Sciatic nerve (tissue), 2 donors: ENCODE data around the gene DFFA. TPM values are rescaled to one million over a fixed set of nuclear protein-coding genes. Genes with fewer than 3 reads are reported as not detected.
"Not testable (repeated sequence)": the region's sequence is repeated elsewhere in the genome, so short reads cannot be mapped to it uniquely, and the experiment has no call there.

Experiments used
- ATAC-seq: fragments of 200-7000 bp; cut with Tn5 transposase; one replicate; pipeline ENCODE4 v1.9.1; 2020; ENCODE audit warnings: mild to moderate bottlenecking, moderate library complexity
- DNase-seq: peaks from one replicate; pipeline ENCODE4 v3.0.0-alpha.2; 2020; ENCODE audit warnings: low spot score
- intact Hi-C: fragments of 100-400 bp; cut with DNase I; formaldehyde crosslinking; loops from one replicate; pipeline ENCODE4 v1.14.2; 2022
- total RNA-seq: library from RNA; stranded (reverse); fragmentation: NEBNext Ultra II Directional; extraction: Animal tissue kit (Norgen Biotek cat#: 25700); gene quantifications from one replicate; pipeline ENCODE4 v1.2.1, GENCODE V29; 2021
- donor health status: DM: no; HTN: no; CAD: no.
- donor health status: DM: no; HTN: no; CAD: no.

Gene DFFA
- total RNA-seq, 1 donor from 2014 or later = 31.1 TPM

- intact Hi-C loops = no loop called here
- DNase-seq (no peak), ATAC-seq (no peak)
Measured at GRCh38 chr1:10440794-10441193, 31.5 kb downstream of the DFFA start.

DNA sequence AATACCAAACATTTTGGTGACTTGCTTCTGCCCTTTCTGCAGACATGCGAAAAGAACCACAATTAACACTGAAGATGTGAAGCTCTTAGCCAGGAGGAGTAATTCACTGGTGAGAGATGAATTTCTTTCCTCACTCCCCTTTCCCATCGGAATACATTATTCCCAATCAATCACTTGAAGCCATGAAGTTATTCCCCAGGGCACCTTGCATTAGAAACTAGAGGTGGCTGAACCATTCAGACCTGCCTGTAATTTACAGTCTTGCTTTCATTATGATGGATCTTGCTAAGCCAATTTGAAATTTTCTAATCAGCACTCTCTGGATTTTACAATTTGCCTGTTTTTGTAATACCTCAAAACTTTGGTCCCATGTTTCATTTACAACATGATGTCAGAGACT, 32.0 kb downstream of the DFFA start:
- no peak for ATAC-seq
- no peak for DNase-seq
- intact Hi-C loops = no loop called here

- DNase-seq (no peak), ATAC-seq (no peak)
- intact Hi-C loops = no loop called here
Measured at GRCh38 chr1:10438677-10439163, 33.6 kb downstream of the DFFA start.

- no peak for DNase-seq
- no peak for ATAC-seq
- intact Hi-C loops = no loop called here
Measured at GRCh38 chr1:10437052-10437451, 35.3 kb downstream of the DFFA start.

GRCh38 chr1:10434590-10434989, 37.7 kb downstream of the DFFA start:
- intact Hi-C loops = no loop called here
- no peak for ATAC-seq

DNA sequence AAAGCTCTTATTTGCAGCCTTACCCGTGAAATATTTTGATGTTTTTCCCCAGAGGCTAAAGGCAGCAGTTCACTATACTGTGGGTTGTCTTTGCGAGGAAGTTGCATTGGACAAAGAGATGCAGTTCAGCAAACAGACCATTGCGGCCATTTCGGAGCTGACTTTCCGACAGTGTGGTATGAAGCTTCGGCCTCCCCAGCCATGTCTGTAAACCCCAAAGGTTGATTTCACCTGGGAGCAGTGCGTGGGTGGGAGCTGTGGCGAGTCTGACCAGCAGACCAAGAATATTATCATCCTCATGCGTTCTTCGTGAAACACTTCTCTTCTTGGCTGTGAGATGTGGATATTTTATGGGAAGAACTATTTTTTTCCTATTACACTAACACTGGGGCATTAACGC, 38.5 kb downstream of the DFFA start:
- DNase-seq (no peak), ATAC-seq (no peak)
- intact Hi-C loops = no loop called here

More at GRCh38 chr1:10434590-10434989, 37.7 kb downstream of the DFFA start:
- no peak for DNase-seq

DNA sequence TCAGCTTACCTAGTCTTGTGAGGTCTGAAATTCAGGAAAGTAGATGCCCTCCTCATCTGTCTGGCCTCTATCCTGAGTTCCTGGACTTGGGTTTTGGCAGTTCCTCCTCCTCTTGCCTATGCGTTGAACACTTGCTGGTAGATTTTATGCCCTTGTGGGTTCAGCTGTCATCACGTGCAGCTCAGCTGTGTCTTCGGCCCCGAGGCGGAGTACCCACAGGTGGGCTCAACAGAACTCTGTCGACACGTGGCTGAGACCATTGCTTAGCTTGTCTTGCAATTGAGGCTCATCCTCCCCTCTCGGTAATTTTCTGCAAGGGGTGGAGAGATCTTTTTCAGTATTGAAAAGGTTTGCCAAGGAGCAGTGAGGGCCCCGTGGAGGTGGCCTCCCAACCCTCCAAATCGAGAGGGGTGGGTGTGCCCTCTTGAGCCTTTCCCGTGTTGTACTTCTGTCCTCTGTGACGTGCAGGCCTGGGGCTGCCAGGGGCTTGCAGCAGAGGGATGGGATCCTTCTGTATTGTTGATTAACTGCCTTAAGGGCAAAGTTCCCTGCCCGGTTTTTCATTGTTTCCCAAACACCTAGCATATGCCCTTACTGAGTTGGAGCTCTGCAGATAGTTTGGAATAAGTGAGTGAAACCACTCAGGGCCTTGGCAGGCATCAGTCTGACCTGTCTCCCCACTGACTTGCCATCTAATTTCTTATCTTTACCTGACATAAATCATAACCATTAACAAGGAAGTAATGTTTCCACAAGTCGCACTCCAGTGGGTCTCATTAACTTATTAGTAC, 39.2 kb downstream of the DFFA start:
- intact Hi-C loops = no loop called here
- ATAC-seq (no peak), DNase-seq (no peak)

- intact Hi-C loops = no loop called here
- peak; percentile 1 for ATAC-seq
- DNase-seq = no peak
Measured at GRCh38 chr1:10431070-10431730, 41.1 kb downstream of the DFFA start.

DNA sequence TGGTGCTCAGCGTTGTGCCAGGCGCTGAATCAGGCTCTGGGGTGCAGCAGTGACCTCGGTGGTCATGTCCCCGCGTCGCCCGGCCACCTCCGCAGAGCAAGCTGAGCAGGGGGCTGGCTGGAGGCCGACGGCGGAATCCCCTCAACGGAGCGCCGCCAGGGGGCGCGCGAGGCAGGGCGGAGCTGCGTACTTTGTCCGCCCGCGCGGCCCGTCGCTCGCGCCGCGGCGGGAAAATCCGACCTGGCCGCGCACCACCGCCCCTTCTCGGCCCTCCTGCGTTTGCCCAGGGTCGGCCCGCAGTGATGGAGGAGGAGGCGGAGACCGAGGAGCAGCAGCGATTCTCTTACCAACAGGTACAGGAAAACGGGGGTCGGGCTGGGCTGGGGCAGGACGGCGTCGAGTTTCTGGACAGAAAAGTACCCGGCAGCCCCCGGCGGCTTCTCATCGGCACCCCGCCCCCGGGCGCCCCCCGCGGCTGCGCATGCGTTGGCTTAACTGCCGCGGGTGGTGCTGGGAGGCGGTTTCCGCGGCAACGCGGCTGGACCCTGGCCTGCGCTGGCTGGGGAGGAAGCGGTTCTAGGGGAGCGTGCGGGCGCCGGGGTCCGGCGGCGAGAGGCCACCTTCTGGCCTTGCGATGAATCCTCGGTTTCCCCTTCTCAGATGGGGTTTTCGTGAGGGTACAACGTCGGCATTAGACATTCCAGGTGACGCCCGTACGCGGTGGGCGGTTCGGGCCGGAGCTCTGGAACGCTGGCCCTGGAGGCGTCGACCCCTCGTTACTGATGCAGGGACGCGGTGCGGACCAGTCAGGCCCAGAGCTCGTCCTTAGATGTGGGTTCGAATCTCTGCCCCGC, 41.9 kb downstream of the DFFA start, which contains the start of gene CENPS:
TSS of gene CENPS (plus strand) at position 218 of the 854 bp plus-strand sequence. CDS start at position 303, 85 bp downstream.
- ATAC-seq = peak; percentile 97
- intact Hi-C loops = no loop called here

GRCh38 chr1:10429868-10430215, 42.5 kb downstream of the DFFA start:
- intact Hi-C loops = loop anchor here (5.0 kb wide), 1 partner anchor 53 kb away; no protein-coding TSS in a partner anchor
- peak; percentile 6 for ATAC-seq
- DNase-seq = no peak

More for the DNA sequence above, 41.9 kb downstream of the DFFA start, which contains the start of gene CENPS:
- peak; percentile 95 for DNase-seq

DNA sequence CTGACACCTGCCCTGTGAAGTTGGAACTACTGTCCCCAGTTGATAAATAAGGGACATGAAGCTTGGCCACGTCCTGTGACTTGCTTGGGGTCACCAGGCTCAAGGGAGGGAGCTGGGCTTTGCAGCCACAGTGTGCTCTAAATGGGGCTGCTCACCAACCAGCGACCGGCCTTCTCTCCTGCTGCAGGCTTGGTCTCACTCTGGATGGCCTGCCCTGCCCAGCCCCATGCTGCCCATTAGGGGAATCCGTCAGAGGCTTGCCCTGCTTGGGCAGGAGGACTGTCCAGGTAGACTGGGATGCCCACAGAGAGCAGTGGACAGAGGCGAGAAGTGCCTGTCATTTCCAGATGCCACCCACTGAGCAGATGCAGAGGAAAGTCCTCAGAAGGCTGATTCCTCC, 43.3 kb downstream of the DFFA start:
- intact Hi-C loops = loop anchor here (5.0 kb wide), 1 partner anchor 52 kb away; no protein-coding TSS in a partner anchor
- ATAC-seq (no peak), DNase-seq (no peak)

GRCh38 chr1:10426535-10426848, 45.8 kb downstream of the DFFA start:
- not testable (repeated sequence) for ATAC-seq, DNase-seq

GRCh38 chr1:10425826-10426534, 46.3 kb downstream of the DFFA start:
- ATAC-seq = not testable (repeated sequence)
- intact Hi-C loops = loop anchor here (5.0 kb wide), 1 partner anchor 49 kb away; no protein-coding TSS in a partner anchor

More at GRCh38 chr1:10426535-10426848, 45.8 kb downstream of the DFFA start:
- intact Hi-C loops = loop anchor here (5.0 kb wide), 1 partner anchor 49 kb away; no protein-coding TSS in a partner anchor

DNA sequence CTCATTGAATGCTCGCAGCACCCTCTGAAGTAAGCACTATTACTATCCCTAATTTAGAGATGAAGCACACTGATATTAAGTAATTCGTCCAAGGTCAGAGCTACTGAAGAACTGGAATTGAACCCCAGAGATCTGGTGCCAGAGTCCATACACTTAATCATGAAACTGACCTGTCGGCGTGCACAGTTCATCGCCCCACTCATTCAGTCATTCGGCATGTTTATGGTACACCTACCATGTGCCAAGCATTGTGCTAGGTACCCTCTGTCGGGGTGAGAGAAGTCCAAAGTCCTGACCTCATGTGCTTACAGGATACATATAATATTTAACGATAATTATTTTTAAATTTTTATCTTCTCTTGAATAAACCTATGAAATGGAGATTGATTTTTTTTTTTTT, 47.7 kb downstream of the DFFA start:
- intact Hi-C loops = loop anchor here (5.0 kb wide), 1 partner anchor 47 kb away; no protein-coding TSS in a partner anchor
- ATAC-seq (no peak), DNase-seq (no peak)

More at GRCh38 chr1:10425826-10426534, 46.3 kb downstream of the DFFA start:
- DNase-seq = not testable (repeated sequence)

GRCh38 chr1:10424034-10424433, 48.3 kb downstream of the DFFA start:
- intact Hi-C loops = no loop called here
- ATAC-seq = peak; percentile 66
- peak; percentile 67 for DNase-seq

DNA sequence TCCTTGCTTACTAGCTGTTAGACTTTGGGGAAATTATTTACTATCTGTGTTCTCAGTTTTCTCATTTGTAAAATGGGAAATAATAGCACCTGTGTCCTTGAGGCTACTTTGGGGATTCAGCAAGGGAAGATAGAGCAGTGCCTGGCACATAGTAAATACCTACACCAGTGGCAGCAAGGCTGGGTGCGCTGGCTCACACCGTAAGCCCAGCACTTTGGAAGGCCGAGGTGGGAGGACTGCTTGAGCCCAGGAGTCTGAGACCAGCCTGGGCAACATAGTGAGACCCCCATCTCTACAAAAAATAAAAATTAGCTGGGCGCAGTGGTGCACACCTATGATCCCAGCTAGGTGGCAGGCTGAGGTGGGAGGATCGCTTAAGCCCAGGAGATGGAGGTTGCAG, 50.7 kb downstream of the DFFA start:
- intact Hi-C loops = no loop called here
- ATAC-seq (no peak), DNase-seq (no peak)

GRCh38 chr1:10419351-10419750, 53.0 kb downstream of the DFFA start:
- intact Hi-C loops = no loop called here
- ATAC-seq = no peak
- DNase-seq = no peak

GRCh38 chr1:10418741-10419140, 53.6 kb downstream of the DFFA start:
- ATAC-seq, DNase-seq: not testable (repeated sequence)

More at GRCh38 chr1:10418741-10419140, 53.6 kb downstream of the DFFA start:
- intact Hi-C loops = not testable (repeated sequence)
